HG03354 (cell line): ENCODE data around the gene KCND3.
"Not testable (repeated sequence)": the region's sequence is repeated elsewhere in the genome, so short reads cannot be mapped to it uniquely, and the experiment has no call there.

ENCODE experiments used
- ATAC-seq: cut with Tn5 transposase; IDR thresholded peaks from one replicate; pipeline ENCODE4 v1.9.1; 2021; ENCODE audit warnings: mild to moderate bottlenecking; ENCODE audit not compliant: unreplicated experiment, poor library complexity, severe bottlenecking

Gene KCND3

GRCh38 chr1:111799722-111800121, 189.7 kb downstream of the KCND3 start:
- ATAC-seq = not testable (repeated sequence)

- no peak for ATAC-seq
These were observed 190.9 kb downstream of the KCND3 start for GRCh38 chr1:111798580-111798979.

GRCh38 chr1:111795401-111795800, 194.1 kb downstream of the KCND3 start:
- ATAC-seq = no peak

- no peak for ATAC-seq
These were observed 195.5 kb downstream of the KCND3 start for GRCh38 chr1:111793923-111794322.

GRCh38 chr1:111792249-111792648, 197.2 kb downstream of the KCND3 start:
- no peak for ATAC-seq

GRCh38 chr1:111791776-111792175, 197.7 kb downstream of the KCND3 start:
- no peak for ATAC-seq

- ATAC-seq = no peak
These were observed 199.7 kb downstream of the KCND3 start for GRCh38 chr1:111789666-111790316.

GRCh38 chr1:111789142-111789541, 200.3 kb downstream of the KCND3 start:
- ATAC-seq = no peak

- no peak for ATAC-seq
These were observed 202.7 kb downstream of the KCND3 start for GRCh38 chr1:111786669-111787207.

- no peak for ATAC-seq
These were observed 205.1 kb downstream of the KCND3 start for GRCh38 chr1:111784273-111784901.

GRCh38 chr1:111779546-111779945, 209.9 kb downstream of the KCND3 start:
- ATAC-seq = no peak

- ATAC-seq = no peak
These were observed 210.9 kb downstream of the KCND3 start for GRCh38 chr1:111778541-111779051.

GRCh38 chr1:111778066-111778465, 211.4 kb downstream of the KCND3 start:
- no peak for ATAC-seq

- no peak for ATAC-seq
These were observed 212.2 kb downstream of the KCND3 start for GRCh38 chr1:111777301-111777700.

- ATAC-seq = no peak
These were observed 212.6 kb downstream of the KCND3 start for GRCh38 chr1:111776861-111777260.

GRCh38 chr1:111776391-111776790, 213.1 kb downstream of the KCND3 start:
- no peak for ATAC-seq

GRCh38 chr1:111775966-111776365, 213.5 kb downstream of the KCND3 start:
- ATAC-seq = no peak

- no peak for ATAC-seq
These were observed 218.6 kb downstream of the KCND3 start for GRCh38 chr1:111770916-111771315.

GRCh38 chr1:111769517-111770146, 219.8 kb downstream of the KCND3 start:
- ATAC-seq = no peak

GRCh38 chr1:111768625-111769024, 220.8 kb downstream of the KCND3 start:
- no peak for ATAC-seq

GRCh38 chr1:111768023-111768422, 221.4 kb downstream of the KCND3 start:
- no peak for ATAC-seq
